GM19452 (cell line): Measurements from ENCODE around the gene IP6K3.

Experiments
- ATAC-seq: cut with Tn5 transposase; IDR thresholded peaks from one replicate; pipeline ENCODE4 v1.9.1; 2021; ENCODE audit not compliant: unreplicated experiment

The IP6K3 gene

DNA sequence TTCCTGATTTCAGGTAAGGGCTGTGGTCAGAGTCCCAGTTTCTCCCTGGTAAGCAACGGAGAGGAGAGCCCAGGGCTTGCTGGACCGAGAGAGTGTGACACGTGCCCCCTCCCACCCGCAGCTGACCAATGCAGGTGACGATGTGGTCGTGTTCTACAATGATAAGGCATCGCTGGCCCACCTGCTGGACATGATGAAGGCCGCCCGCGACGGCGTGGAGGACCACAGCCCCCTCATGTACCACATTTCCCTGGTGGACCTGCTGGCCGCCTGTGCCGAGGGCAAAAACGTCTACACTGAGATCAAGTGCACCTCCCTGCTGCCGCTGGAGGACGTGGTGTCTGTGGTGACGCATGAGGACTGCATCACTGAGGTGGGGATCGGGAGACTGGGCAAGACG, 66.9 kb downstream of the IP6K3 start:
- ATAC-seq, result no peak

GRCh38 chr6:33678932-33679490, 67.7 kb downstream of the IP6K3 start:
- ATAC-seq, result no peak

DNA sequence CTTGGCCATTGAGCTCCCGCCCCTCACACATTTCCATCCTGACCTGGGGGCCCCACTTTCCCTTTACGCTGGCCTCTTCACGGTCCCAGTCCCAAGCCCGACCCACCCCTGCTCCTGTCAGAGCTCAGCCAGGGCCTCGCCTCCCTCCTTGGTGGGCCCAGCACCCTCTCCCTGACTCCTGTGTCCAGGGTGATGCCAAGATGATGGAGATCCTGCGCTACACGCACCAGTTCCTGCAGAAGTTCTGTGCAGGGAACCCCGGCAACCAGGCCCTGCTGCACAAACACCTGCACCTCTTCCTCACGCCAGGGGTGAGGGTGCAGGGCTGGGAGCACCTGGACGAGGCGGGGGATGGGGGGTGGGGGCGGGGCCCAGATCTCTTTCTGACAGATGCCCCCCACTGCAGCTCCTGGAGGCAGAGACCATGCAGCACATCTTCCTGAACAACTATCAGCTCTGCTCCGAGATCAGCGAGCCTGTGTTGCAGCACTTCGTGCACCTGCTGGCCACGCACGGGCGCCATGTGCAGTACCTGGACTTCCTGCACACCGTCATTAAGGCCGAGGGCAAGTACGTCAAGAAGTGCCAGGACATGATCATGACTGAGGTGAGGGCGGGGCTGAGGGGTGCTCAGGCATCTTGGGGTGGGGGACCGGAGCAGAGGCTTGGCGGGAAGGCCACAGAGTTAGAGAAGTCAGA, 68.3 kb downstream of the IP6K3 start:
- no peak for ATAC-seq

GRCh38 chr6:33677689-33678088, 69.0 kb downstream of the IP6K3 start:
- ATAC-seq, result no peak

- no peak for ATAC-seq
These were observed 69.5 kb downstream of the IP6K3 start for GRCh38 chr6:33677143-33677660.

DNA sequence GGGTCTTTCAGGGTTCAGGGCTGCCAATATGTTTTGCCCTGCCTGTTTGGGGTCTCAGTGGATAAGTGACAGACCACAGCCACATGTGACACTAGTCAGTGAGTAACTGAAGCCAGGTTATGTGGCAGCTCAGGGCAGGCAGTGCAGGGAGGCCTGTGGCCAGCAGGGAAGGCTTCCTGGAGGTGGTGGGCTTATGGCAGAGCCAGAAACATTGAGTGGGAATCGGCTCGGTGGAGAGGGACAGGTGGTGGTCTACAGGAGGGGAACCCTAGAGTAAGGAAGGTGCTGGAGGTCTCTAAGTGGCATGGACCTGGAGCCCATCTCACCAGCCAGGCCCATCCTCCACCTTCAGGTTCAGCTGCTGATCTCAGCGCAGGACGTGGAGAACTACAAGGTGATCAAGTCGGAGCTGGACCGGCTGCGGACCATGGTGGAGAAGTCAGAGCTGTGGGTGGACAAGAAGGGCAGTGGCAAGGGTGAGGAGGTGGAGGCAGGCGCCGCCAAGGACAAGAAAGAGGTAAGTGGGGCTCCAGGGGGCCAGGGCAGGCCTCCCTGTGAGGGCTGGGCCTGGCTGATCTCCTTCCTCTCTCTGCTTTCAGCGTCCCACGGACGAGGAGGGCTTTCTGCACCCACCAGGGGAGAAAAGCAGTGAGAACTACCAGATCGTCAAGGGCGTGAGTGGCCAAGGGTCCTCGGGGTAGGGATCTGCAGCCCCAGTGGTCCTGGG, 70.1 kb downstream of the IP6K3 start:
- ATAC-seq, result no peak

GRCh38 chr6:33675968-33676367, 70.7 kb downstream of the IP6K3 start:
- ATAC-seq, result no peak

DNA sequence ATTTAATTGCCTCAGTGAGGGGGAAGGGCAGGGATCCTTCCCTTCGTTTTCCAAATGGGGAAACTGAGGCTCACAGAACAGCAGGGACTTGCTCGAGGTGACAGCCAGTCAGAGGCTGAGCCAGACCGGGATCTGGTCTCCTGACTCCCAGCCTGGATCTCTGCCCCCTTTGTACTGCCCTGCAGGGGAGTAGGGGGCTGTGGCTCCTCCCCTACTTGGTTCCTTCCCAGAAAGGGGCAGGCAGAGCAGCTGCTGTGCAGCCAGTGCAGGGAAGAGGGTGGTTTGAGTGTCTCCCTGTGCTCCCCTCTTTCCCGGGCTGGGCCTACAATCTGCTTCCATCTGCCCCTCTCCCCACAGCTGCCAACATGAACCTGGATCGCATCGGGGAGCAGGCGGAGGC, 72.9 kb downstream of the IP6K3 start:
- no peak for ATAC-seq

DNA sequence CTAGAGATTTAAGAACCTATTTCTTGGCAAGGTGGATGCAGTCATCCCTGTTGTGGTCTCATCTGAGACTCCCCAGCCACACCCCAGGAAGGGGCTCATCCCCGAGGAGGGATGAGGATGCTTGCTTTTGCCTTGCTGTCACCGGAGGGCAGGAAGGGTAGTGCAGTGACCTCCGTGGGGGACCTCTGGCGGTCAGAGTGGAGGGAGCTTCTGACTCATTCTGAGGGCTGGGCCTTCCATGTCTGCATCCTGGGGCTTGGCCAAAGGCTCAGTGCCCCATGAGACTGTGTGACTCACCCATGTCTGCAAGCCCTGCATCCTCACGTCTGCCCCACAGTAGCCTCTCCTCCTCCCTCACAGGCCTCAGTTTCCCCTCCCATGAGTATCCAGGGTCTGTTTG, 73.9 kb downstream of the IP6K3 start:
- ATAC-seq, result no peak

DNA sequence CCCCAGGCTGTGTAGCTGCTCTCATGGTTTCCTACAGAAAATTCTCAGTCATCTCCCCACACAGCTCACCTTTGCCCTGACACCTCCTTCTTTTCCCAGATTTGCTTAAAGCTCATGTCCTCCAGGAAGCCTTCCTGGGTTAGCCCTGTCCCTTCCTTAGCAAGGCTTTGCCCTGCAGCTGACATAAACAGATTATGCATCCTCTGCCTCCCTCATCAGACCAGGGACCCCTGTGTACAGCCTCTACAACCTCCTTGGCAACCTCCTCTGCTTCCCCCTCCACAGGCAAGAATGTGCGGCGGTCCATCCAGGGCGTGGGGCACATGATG, 75.0 kb downstream of the IP6K3 start:
- no peak for ATAC-seq
